DMS 273 (cell line): ENCODE results near the gene AOC1.

Source experiments
- DNase-seq: peaks from one replicate; lab custom pipeline; 2025; ENCODE audit not compliant: unreplicated experiment; lab: John Stamatoyannopoulos, UW

AOC1 gene

DNA sequence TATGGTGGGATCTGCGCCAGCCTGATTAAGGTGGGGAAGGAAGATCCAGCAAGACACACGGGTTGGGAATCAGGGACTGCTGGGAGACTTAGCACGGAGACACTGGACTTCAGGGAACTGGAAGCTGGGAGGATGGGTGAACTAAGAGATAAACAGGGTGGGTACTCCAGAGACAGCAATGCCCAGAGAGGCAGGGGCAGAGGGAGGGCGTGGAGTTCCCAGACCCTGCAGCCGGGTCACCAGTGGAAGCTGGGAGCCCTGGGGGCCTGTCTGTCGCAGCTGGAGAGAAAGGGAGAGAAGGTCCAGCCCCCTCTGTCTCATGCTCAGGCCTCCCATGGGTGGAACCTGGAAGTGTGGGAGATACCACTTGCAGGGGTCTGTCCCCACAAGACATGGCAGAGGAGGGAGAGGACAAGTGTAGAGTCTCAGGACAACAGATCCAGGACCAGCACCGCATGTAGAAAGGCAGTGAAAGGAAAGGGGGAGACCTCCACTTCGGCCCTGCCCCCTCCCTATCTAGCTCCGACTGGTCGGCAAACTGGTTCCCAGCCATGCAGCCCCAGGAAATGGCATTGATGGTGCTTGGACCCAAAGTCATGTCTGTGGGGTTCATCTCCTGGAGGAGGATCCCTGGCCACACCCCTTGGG, 44.4 kb downstream of the AOC1 start:
- DNase-seq, result no peak

- DNase-seq, result no peak
Observed at GRCh38 chr7:150897502-150898474, 45.5 kb downstream of the AOC1 start.

GRCh38 chr7:150898475-150899011, 46.2 kb downstream of the AOC1 start:
- DNase-seq, result peak; percentile 90

DNA sequence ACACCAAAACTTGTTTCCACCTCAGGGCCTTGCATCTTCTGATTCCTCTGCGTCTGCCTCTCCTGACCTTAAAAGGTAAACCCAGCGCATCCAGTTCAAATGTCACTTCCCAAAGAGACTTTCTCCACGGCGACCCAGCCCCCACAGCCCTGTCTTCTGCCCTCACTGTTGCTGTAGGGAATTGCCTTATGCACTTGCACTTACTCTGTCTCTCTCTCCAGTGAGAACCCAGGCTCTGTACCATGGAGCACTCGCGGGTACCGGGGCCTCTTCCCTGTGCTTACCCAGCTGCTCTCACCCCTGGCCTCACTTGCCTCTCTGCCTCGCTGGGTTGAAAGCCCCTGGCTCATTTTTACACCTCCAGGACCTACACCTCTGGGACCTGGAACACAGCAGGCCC, 48.4 kb downstream of the AOC1 start:
- no peak for DNase-seq

DNA sequence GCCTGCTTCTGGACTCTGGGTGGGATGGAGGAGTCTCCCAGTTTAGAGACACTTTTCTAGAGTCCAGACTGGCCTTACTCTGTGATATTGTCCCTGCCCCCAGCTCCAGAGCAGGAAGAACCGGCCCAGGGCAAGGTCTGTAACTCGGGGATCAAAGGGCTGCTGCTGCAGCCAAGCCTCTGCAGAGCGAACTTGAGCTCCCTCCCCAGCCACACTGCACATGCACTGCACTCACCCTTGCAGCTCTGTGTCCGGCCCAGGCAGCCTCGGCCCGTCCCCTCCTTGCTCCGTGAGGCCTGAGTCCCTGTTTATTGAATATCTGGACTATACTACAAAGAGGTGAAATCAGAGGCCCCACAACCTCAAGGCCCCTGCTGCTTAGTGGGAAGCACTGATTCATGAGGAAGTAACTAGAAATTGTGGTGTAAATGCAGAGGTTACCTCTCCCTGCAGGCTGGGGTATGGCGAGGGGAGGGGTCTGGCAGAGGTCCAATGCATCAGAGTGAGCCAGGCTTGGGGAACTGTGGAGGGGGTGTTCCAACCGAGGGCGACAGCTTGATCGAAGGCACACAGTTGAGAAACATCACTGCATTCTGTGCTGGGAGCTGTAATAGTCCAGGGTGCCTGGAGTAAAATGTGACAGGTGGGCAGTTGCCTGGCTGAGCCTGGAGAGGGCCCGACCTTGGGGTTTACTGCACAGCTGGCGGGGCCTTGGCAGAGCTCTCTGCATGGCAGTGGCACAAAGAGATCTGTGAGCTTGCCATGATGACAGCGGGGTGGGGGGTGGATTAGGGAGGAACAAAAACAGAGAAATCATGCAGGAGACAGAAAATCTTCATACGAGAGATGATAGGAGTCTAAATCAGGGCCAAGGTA, 49.1 kb downstream of the AOC1 start:
- DNase-seq, result peak; percentile 97

DNA sequence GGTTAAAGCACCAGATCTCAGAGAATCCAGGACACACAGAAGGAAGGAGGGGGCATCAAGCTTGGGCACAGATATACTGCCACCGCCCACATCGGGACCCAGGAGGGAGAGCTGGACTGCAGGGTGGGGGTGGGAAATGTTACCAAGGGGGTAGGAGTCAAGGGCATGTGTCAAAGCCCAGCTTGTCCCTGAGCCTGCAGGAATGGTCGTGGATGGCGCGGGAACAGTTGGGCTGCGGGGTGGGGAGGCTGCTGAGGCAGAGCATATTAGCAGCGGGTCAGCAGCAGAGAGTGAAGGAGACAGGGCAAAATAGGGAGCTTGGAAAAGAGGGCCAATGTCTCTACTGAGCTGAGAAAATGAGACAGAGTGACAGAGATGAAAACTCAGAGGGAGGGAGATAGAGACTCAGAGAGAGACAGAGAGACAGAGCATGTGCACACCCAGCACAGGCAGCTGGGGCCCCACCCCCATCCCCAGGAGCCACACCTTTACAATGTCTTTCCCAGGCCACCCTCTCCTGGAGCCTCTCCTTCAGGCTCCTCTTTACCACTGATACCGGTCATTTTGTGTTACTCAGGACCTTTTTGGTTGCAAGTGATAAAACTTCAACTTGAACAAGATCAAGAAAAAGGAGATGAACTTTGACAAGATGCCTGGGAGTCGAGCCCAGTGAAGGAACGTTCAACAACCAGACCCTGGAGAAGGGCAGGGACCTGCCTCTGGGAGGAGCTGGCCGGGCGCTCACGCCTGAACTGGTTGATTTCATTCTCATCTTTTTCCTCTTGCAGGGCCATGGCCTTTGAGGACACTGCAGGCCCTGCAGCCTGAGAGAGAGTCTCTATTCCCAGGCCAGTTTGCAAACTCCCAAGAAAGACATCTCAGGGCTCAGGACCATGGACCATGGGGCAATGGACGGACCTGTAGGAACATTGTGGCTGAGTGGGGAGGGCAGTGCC, 50.0 kb downstream of the AOC1 start:
- DNase-seq, result peak; percentile 67

DNA sequence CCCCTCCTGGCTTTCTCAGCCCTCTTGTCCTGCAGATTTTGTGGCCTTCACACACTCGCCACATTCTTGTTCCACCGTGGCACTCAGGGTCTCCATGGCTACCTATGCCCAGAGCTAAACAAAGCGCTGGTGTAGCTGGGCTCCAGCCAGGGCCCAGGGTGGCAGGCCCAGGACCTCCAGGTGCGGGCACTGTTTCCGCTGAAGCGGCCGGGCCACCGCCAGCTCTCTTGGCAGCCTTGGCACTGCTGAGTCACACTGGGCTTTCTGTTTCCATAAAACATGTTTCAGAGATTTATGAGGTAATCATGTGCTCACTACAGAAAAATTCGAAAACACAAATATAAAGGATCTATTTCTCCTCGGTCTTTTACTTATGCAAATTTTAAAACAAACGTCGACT, 51.3 kb downstream of the AOC1 start:
- DNase-seq, result peak; percentile 52

GRCh38 chr7:150904011-150904909, 51.9 kb downstream of the AOC1 start:
- no peak for DNase-seq

- DNase-seq, result no peak
Observed at GRCh38 chr7:150908173-150908572, 55.9 kb downstream of the AOC1 start.

- DNase-seq, result no peak
Observed at GRCh38 chr7:150909200-150909995, 57.1 kb downstream of the AOC1 start.

DNA sequence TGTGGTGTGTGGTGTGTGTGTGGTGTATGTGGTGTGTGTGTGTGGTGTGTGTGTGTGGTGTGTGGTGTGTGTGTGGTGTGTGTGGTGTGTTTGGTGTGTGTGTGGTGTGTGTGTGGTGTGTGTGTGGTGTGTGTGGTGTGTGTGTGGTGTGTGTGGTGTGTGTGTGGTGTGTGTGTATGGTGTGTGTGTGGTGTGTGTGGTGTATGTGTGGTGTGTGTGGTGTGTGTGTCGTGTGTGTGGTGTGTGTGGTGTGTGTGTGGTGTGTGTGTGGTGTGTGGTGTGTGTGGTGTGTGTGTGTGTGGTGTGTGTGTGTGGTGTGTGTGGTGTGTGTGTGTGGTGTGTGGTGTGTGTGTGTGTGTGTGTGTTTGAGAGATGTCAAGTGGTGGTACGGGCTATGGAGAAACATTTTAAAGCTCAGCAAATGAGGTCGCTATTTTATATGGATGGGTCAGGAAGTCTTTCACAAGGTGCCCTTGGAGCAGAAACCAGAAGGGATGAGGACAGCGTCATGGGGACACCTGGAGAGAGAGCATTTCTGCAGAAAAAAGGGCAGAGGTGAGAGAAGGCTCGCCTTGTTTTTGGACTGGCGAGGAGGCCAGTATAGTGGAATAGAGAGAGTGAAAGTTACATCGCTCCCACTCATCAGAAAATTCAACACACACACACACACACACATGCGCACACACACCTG, 58.1 kb downstream of the AOC1 start:
- DNase-seq, result peak; percentile 24

- no peak for DNase-seq
Observed at GRCh38 chr7:150910996-150911422, 58.7 kb downstream of the AOC1 start.
